ENCODE data around the gene BCO1. TPM values are rescaled to one million over a fixed set of nuclear protein-coding genes. Genes with fewer than 3 reads are reported as not detected.

The BCO1 gene
- total RNA-seq, 2 donors from 2014 or later, result not detected

DNA sequence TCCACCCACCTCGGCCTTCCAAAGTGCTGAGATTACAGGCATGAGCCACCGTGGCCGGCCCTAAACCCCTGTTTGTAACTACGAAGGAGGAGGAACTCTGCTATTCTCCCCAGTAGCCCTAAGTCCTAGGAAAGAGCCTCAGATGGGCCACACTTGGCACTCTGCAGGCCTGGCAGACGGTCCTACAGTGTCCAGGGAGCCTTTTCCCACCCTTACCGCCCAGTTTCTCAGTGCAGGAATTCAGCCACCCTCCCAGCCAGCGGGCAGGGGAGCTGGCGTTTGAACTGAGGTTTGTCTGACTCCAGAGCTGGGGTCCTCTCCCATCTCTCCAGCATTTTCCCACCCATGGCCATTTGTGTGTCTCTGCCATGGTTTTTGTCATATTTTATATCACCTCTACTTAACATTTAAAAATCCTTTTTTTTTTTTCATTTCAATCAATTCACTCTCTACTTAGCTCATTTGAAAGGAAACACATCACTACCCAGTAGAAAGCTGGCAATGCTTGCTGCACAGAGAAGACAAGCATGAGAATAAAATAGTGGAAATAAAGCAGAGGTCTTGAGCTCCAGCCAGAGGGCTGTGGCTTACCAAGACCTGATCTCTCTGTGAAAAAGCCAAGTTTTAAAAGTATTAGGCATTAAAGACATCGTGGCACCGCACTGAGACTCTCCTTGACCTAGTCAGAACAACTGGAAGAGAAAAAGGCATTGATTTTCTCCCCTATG, 34.9 kb downstream of the BCO1 start:
- Mint-ChIP-seq H3K4me1 (no peaks in the 10 kb centered on the region), H3K27ac (no peak overlapping the region), H3K36me3 (ENCODE audit: low read depth) (peaks cover 2% of the 10 kb centered on the region), H3K27me3 (peaks cover 30% of the 10 kb centered on the region), H3K4me3 (no peak overlapping the region)
- no peaks in the 10 kb centered on the region for H3K9me3 ChIP-seq (ENCODE audit: control insufficient read depth, low read length, poor library complexity, severe bottlenecking)
- DNase-seq (no peak), ATAC-seq (no peak)

DNA sequence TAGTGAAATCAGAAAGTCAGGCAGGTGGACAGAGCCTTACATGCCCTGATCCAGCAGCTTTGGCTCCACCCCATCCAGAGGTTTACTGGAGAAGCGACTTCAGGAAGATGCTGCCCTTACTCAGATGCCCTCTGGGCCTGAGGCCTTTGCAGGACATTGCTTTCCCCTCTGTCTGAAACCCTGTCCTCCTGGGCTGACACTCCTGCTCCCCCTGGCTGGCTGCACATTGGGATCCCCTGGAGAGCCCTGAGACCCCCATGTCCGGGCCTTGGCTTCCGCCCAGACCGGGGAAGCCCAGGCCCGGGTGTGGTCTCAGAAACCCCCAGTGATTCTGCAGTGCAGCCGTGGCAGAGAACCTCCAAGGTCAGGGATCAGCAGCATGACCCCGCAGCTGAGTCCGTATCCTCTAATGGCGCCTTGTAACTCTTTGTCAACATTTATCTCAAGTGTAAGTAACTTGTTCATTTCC, 36.6 kb downstream of the BCO1 start:
- Mint-ChIP-seq H3K27me3 (peaks cover 30% of the 10 kb centered on the region), H3K4me1 (no peaks in the 10 kb centered on the region), H3K27ac (no peak overlapping the region), H3K4me3 (no peak overlapping the region), H3K36me3 (ENCODE audit: low read depth) (peaks cover 2% of the 10 kb centered on the region)
- DNase-seq (no peak), ATAC-seq (no peak)
- no peaks in the 10 kb centered on the region for H3K9me3 ChIP-seq (ENCODE audit: control insufficient read depth, low read length, poor library complexity, severe bottlenecking)

DNA sequence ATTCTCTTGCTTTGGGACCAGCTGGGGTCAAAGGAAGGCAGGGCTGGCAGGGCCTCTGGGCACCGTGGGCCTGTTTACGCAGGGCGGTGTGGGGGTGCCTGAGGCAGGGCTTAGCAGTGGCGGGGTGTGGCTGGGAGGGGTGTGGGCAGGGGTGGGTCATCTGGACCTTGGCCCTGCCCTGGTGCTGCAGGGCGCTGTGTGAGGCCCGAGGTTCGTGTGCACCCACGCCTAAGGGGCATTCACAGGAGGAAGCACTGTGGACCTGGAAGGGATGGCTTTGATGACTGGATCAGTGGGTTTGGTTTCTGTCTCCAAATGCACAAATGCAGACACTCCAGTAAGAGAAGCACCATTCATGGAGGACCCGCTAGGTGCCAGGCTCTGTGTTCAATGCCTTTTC, 37.3 kb downstream of the BCO1 start:
- H3K27ac Mint-ChIP-seq, result no peak overlapping the region
- H3K9me3 ChIP-seq (ENCODE audit: control insufficient read depth, low read length, poor library complexity, severe bottlenecking), result no peaks in the 10 kb centered on the region
- H3K4me1 Mint-ChIP-seq, result no peaks in the 10 kb centered on the region
- peaks cover 2% of the 10 kb centered on the region for H3K36me3 Mint-ChIP-seq (ENCODE audit: low read depth)
- ATAC-seq, result no peak
- no peak overlapping the region for H3K4me3 Mint-ChIP-seq
- H3K27me3 Mint-ChIP-seq, result peaks cover 30% of the 10 kb centered on the region
- no peak for DNase-seq

DNA sequence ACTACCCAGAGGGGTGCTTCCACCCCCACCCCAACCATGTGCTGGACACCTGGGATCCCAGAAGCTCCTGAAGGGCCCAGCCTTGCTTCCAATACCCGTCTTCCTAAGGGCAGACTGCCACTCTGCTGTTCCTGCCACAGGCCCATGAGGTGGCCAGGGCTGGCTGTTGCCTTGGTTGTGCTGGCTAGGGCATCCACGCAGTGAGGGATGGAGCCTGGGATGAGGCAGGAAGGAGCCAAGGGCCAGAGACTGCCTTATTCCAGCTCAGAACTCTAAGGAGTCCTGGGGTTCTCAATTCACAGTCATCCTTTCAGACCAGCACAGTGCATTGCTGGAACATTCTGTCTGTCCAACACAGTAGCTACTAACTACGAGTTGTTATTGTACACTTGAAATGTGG, 37.8 kb downstream of the BCO1 start:
- H3K27me3 Mint-ChIP-seq, result peaks cover 28% of the 10 kb centered on the region

DNA sequence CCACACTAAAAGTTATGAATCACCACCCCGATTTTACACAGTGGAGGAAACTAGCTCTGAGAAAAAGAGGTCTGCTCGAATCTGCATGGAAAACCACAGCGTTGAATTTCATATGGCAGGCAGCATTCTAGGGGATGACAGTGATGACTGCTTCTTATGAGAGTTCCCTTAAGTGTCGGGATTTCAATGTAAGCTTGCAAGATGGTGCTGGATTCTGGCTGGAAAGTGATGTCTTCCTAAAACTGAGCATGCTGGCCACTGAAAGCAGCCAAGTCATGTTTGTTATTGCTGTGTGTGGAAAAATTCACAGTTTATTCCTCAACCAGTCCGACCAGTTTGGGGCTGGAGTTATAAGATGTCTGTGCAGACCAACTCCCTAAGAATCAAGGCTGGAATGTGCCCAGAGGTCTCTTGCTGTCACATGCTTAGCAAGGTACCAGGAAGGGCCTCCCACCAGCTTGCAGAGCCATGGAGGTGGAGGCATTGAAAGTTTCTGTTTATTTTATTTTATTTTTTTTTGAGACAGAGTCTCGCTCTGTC, 39.1 kb downstream of the BCO1 start:
- no peaks in the 10 kb centered on the region for H3K4me1 Mint-ChIP-seq
- H3K27ac Mint-ChIP-seq, result no peak overlapping the region
- no peak for ATAC-seq
- no peak overlapping the region for H3K4me3 Mint-ChIP-seq
- DNase-seq, result no peak
- H3K9me3 ChIP-seq (ENCODE audit: control insufficient read depth, low read length, poor library complexity, severe bottlenecking), result no peaks in the 10 kb centered on the region
- H3K36me3 Mint-ChIP-seq (ENCODE audit: low read depth), result no peaks in the 10 kb centered on the region
- H3K27me3 Mint-ChIP-seq, result peaks cover 16% of the 10 kb centered on the region

More for the DNA sequence above, 37.8 kb downstream of the BCO1 start:
- H3K9me3 ChIP-seq (ENCODE audit: control insufficient read depth, low read length, poor library complexity, severe bottlenecking), result no peaks in the 10 kb centered on the region
- no peak overlapping the region for H3K27ac Mint-ChIP-seq
- H3K4me1 Mint-ChIP-seq, result no peaks in the 10 kb centered on the region
- H3K36me3 Mint-ChIP-seq (ENCODE audit: low read depth), result peaks cover 2% of the 10 kb centered on the region
- no peak for DNase-seq
- no peak overlapping the region for H3K4me3 Mint-ChIP-seq
- no peak for ATAC-seq

DNA sequence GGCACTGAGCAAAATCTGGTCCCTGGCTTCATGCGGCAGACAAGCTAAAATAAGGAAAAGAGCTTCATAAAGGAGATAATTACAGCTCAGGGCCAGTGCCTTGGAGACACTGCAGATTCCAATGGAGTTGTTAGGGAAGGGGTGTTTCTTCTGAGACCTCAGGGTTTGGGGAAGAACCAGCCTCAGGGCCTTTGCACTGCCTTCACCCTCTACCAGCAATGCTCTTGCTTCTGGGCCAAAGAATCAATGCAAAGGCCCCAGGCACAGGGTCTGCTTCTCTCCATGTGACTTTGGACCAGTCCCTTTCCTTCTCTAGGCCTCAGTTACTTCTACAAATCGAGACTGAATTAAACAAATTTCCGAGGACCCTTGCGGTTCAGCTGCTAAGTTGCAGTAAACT, 40.0 kb downstream of the BCO1 start:
- no peak overlapping the region for H3K27ac Mint-ChIP-seq
- H3K4me3 Mint-ChIP-seq, result no peak overlapping the region
- no peaks in the 10 kb centered on the region for H3K4me1 Mint-ChIP-seq
- peaks cover 13% of the 10 kb centered on the region for H3K27me3 Mint-ChIP-seq
- no peaks in the 10 kb centered on the region for H3K36me3 Mint-ChIP-seq (ENCODE audit: low read depth)
- H3K9me3 ChIP-seq (ENCODE audit: control insufficient read depth, low read length, poor library complexity, severe bottlenecking), result no peaks in the 10 kb centered on the region
- ATAC-seq (no peak), DNase-seq (no peak)

DNA sequence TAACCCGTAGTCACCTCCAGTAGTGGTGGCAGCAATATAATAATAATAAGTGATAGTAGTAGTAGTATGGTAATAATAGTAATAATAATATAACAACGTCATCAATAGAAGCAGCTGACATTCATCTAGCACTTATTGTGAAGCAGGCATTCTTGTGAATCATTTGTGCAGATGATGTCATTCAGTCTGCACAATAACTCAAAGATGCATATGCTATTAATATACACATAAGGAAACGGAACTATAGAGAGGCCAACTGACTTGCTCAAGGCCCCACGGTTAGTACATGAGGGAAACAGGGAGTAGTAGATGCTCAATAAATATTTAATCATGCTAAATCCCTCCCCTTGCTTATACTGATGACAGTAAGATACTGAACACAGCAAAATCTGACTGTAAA, 40.9 kb downstream of the BCO1 start:
- H3K4me3 Mint-ChIP-seq, result no peak overlapping the region
- H3K27ac Mint-ChIP-seq, result no peak overlapping the region
- ATAC-seq (no peak), DNase-seq (no peak)
- no peaks in the 10 kb centered on the region for H3K36me3 Mint-ChIP-seq (ENCODE audit: low read depth)
- H3K4me1 Mint-ChIP-seq, result no peaks in the 10 kb centered on the region
- H3K27me3 Mint-ChIP-seq, result peaks cover 11% of the 10 kb centered on the region
- H3K9me3 ChIP-seq (ENCODE audit: control insufficient read depth, low read length, poor library complexity, severe bottlenecking), result no peaks in the 10 kb centered on the region

DNA sequence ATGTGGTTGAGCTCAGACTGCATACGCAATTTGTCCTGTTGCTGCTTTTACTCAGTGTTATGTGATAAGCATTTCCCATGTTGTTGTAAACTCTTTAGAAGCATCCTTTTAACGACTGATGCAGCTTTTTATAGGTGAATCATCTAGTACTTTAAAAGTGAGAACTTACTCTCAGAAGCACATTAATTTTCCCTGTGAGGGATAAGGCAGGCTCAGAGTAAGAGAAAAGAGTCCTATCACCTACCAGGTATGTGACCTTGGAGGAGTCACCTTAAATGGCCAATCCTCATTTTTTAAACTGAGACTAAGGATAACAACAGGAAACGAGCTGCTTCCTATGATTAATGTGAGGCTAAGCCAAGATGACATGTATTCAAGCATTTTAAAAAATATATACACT, 41.9 kb downstream of the BCO1 start:
- ATAC-seq, result no peak
- no peak overlapping the region for H3K4me3 Mint-ChIP-seq
- H3K27ac Mint-ChIP-seq, result no peak overlapping the region
- DNase-seq, result no peak
- H3K36me3 Mint-ChIP-seq (ENCODE audit: low read depth), result no peaks in the 10 kb centered on the region
- no peaks in the 10 kb centered on the region for H3K4me1 Mint-ChIP-seq
- H3K27me3 Mint-ChIP-seq, result peaks cover 9% of the 10 kb centered on the region
- no peaks in the 10 kb centered on the region for H3K9me3 ChIP-seq (ENCODE audit: control insufficient read depth, low read length, poor library complexity, severe bottlenecking)

DNA sequence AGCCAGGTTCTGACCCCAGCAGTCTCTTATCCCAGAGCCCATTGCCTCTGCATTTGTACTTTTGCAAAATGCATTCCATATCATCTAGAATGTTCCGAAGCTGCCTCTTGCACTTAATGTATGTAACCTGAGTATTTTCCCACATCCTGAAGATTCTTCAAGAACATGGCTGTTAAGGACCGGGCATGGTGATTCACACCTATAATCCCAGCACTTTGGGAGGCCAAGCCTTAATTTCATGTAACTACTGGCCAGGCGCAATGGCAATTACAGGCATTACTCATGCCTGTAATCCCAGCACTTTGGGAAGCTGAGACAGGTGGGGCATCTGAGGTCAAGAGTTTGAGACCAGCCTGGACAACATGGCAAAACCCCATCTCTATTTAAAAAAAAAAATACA, 44.6 kb downstream of the BCO1 start:
- Mint-ChIP-seq H3K4me3 (no peak overlapping the region), H3K27me3 (peaks cover 10% of the 10 kb centered on the region), H3K4me1 (no peaks in the 10 kb centered on the region), H3K36me3 (ENCODE audit: low read depth) (no peaks in the 10 kb centered on the region), H3K27ac (no peak overlapping the region)
- ATAC-seq (no peak), DNase-seq (no peak)
- H3K9me3 ChIP-seq (ENCODE audit: control insufficient read depth, low read length, poor library complexity, severe bottlenecking), result no peaks in the 10 kb centered on the region

DNA sequence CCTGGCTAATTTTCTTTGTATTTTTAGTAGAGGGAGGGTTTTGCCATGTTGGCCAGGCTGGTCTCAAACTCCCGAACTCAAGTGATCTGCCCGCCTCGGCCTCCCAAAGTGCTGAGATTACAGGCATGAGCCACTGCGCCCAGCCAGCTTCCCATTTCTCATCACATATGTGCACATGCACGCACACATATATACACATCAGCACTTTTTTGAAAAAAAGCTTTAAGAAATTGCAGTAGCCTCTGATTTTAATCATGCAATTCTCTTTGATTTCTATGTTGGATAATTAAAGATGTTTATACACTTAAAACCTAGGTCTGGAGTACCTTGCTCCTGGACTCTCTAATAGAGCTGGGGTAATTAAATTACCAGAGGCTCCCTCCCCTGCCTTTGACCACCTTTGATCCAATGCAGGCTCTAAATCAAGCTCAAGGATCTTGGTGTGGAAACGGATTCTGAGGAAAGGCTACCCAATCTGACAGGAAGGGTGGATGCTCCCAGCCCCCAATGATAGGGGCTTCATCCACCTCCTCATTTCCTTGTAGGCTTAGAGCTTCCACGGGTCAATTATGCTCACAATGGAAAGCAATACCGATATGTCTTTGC, 46.6 kb downstream of the BCO1 start:
- H3K4me3 Mint-ChIP-seq, result no peak overlapping the region
- ATAC-seq (no peak), DNase-seq (no peak)
- H3K36me3 Mint-ChIP-seq (ENCODE audit: low read depth), result no peaks in the 10 kb centered on the region
- H3K27ac Mint-ChIP-seq, result no peak overlapping the region
- H3K9me3 ChIP-seq (ENCODE audit: control insufficient read depth, low read length, poor library complexity, severe bottlenecking), result no peaks in the 10 kb centered on the region
- no peaks in the 10 kb centered on the region for H3K4me1 Mint-ChIP-seq
- H3K27me3 Mint-ChIP-seq, result peaks cover 10% of the 10 kb centered on the region

DNA sequence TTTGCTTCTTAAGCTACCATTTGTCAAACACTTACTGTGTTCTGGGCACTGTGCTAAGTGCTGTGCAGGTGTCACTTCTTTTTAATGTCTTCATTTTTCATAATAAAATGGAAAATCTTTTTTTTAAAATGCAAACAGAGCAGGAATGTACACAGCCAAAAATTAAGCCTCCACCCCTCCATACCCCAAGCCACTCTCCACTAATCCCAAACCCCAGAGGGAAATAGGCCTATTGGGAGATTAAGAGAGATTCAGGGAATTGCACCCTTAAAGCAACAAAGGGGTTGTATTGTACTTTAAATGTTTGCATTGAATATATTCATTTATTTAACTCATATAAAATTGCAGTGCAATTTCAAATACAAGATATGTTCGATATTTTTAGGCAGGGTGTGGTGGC, 47.7 kb downstream of the BCO1 start:
- no peak for DNase-seq
- H3K4me3 Mint-ChIP-seq, result no peak overlapping the region
- peaks cover 18% of the 10 kb centered on the region for H3K27me3 Mint-ChIP-seq
- ATAC-seq, result no peak
- no peaks in the 10 kb centered on the region for H3K4me1 Mint-ChIP-seq
- H3K9me3 ChIP-seq (ENCODE audit: control insufficient read depth, low read length, poor library complexity, severe bottlenecking), result no peaks in the 10 kb centered on the region
- H3K27ac Mint-ChIP-seq, result no peak overlapping the region
- no peaks in the 10 kb centered on the region for H3K36me3 Mint-ChIP-seq (ENCODE audit: low read depth)

DNA sequence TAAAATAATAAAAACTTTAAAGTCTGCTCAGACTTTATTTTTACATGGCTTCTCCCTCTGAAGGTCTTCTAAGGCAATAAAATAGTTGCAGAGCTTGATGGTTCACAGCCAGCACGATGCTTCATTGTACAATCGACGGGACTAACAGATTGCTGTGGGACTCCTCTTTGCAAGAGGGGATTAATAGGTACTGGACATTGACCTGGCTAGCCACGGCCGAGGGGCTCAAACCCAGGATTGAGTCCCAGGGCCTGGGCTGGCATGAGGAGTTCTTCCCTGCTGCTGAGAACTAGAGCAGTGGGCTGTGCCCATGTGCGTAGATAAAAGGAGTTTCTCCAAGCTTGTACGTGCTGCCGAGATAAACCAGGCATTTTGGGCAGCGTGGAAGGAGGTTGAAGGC, 52.6 kb downstream of the BCO1 start:
- H3K36me3 Mint-ChIP-seq (ENCODE audit: low read depth), result no peaks in the 10 kb centered on the region
- H3K27ac Mint-ChIP-seq, result no peak overlapping the region
- H3K4me1 Mint-ChIP-seq, result no peaks in the 10 kb centered on the region
- DNase-seq, result no peak
- no peak for ATAC-seq
- no peak overlapping the region for H3K4me3 Mint-ChIP-seq
- H3K27me3 Mint-ChIP-seq, result peaks cover 40% of the 10 kb centered on the region
- H3K9me3 ChIP-seq (ENCODE audit: control insufficient read depth, low read length, poor library complexity, severe bottlenecking), result no peaks in the 10 kb centered on the region

DNA sequence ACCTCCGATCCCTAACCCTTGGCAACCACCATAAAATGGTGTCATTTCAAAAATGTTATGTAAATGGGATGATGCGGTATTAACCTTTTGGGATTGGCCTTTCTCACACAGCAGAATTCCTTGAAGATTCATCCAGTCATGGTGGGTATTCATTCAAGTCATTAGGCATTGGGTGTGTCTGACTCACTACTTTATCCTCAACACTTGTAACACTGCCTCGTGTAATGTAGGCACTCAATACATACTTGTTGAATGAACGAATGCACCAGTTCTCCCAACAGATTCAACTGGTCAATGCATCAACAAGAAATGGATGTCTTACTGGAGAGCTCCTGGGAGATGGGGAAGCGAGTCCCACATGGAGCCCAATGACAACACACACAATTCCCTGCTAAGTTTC, 54.4 kb downstream of the BCO1 start:
- H3K4me1 Mint-ChIP-seq, result no peaks in the 10 kb centered on the region
- ATAC-seq (no peak), DNase-seq (no peak)
- H3K9me3 ChIP-seq (ENCODE audit: control insufficient read depth, low read length, poor library complexity, severe bottlenecking), result no peaks in the 10 kb centered on the region
- H3K4me3 Mint-ChIP-seq, result no peak overlapping the region
- peaks cover 52% of the 10 kb centered on the region for H3K27me3 Mint-ChIP-seq
- H3K36me3 Mint-ChIP-seq (ENCODE audit: low read depth), result no peaks in the 10 kb centered on the region
- H3K27ac Mint-ChIP-seq, result no peak overlapping the region

Data from T-helper 17 cell (primary cell).